Left lung (tissue), 10 donors: ENCODE results near the gene SLC22A4. TPM values are rescaled to one million over a fixed set of nuclear protein-coding genes. Genes with fewer than 3 reads are reported as not detected.

ENCODE experiments used
- ATAC-seq: fragments of 200-7000 bp; cut with Tn5 transposase; one replicate; pipeline ENCODE4 v1.9.1; 2020; ENCODE audit warnings: moderate library complexity
- DNase-seq, 4 donors: peaks; one replicate each; pipeline ENCODE4 v3.0.0-alpha.2; 2013 to 2020
- H3K27ac ChIP-seq, 2 donors: fragments of 200-600 bp; sonication (generic) in 1 of 2; one replicate each; pipeline versions ENCODE4 v1.5.0 to v1.8.0; 2020 to 2021
- H3K27me3 ChIP-seq, 2 donors: fragments of 200-600 bp; sonication (generic) in 1 of 2; one replicate each; pipeline versions ENCODE4 v1.5.0 to v1.8.0; 2020 to 2021
- H3K36me3 ChIP-seq, 2 donors: fragments of 200-600 bp; sonication (generic) in 1 of 2; one replicate each; pipeline versions ENCODE4 v1.5.0 to v1.8.0; 2020 to 2021
- H3K4me1 ChIP-seq, 2 donors: fragments of 200-600 bp; one replicate each; pipeline ENCODE4 v1.8.0; 2021
- H3K4me3 ChIP-seq, 2 donors: fragments of 200-600 bp; sonication (generic) in 1 of 2; one replicate each; pipeline versions ENCODE4 v1.5.0 to v1.8.0; 2020 to 2021; ENCODE audit warnings: mild to moderate bottlenecking in 1 of 2
- H3K9me3 ChIP-seq, 2 donors: fragments of 200-600 bp; sonication (generic) in 1 of 2; one replicate each; pipeline versions ENCODE4 v1.5.0 to v1.8.0; 2020 to 2021
- CTCF ChIP-seq, 2 donors: fragments of 200-600 bp; sonication (generic) in 1 of 2; IDR thresholded peaks; one replicate each; pipeline versions ENCODE4 v1.5.0 to v1.8.0; 2021; ENCODE audit warnings: antibody characterized with exemption in 2 of 2
- intact Hi-C, 2 donors: fragments of 100-400 bp; cut with DNase I; formaldehyde crosslinking; loops; one replicate each; pipeline versions ENCODE4 v1.11.2 to v1.14.2; 2022
- polyA plus RNA-seq, 6 donors: library from polyadenylated mRNA; unstranded; fragments of 120-200 nt; gene quantifications; one replicate each; pipeline ENCODE4 v1.2.1, GENCODE V29; 2013; ENCODE audit not compliant: insufficient read length in 6 of 6
- total RNA-seq, 2 donors: library from RNA; stranded (reverse); fragmentation: NEBNext Ultra II Directional; extraction: Animal tissue kit (Norgen Biotek cat#: 25700); gene quantifications; one replicate each; pipeline ENCODE4 v1.2.1, GENCODE V29; 2021
- donor health status: DM: no; HTN: yes; CAD: no.
- donor health status: DM: no; HTN: no; CAD: no.

SLC22A4 gene
- total and polyA plus RNA-seq, 8 donors: 1.0 to 10.3 (median 3.4) TPM

GRCh38 chr5:132389585-132390286 is 95.5 kb downstream of the SLC22A4 start:
- ATAC-seq (peak; percentile 26), DNase-seq (peak in 1 of 4 donors; percentile 74)
- Histone ChIP-seq H3K27ac (peak overlapping the region; percentile 87 to 92), H3K4me1 (peaks cover 27 to 54% of the 10 kb centered on the region in 2 donors), H3K9me3 (no peaks in the 10 kb centered on the region), H3K36me3 (peaks cover 0 to 23% of the 10 kb centered on the region in 2 donors), H3K27me3 (no peaks in the 10 kb centered on the region), H3K4me3 (no peak overlapping the region)
- no peak for TF ChIP-seq CTCF (IDR thresholded peaks at IDR 0.05)
- intact Hi-C loops: loop anchor here in 1 of 2 donors (5.0 kb wide), 1 partner anchor 113 kb away; no protein-coding TSS in a partner anchor

DNA sequence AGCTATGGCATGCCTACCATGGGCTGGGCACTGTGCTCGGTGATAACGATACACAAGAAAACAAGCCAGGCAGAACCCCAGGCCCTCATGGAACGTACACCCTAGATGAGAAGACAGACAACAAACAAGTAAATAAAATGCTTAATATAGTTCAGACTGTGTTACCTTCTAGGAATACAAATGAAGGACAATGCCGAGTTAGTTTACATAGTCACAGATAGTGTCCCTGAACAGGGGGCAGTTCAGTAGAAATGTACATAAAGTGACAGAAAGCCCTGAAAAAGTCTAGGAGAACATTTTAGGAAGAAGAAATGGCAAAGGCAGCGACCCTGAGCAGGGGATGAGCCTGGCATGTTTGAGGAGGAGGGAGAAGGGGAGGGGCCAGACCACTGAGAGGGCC is 97.1 kb downstream of the SLC22A4 start:
- Histone ChIP-seq H3K36me3 (peaks cover 0 to 31% of the 10 kb centered on the region in 2 donors), H3K4me3 (no peak overlapping the region), H3K27me3 (no peaks in the 10 kb centered on the region), H3K4me1 (peaks cover 21 to 40% of the 10 kb centered on the region in 2 donors), H3K27ac (no peak overlapping the region), H3K9me3 (no peaks in the 10 kb centered on the region)
- DNase-seq: no peak
- no peak for ATAC-seq
- TF ChIP-seq CTCF (IDR thresholded peaks at IDR 0.05): no peak
- intact Hi-C loops: no loop called here

- H3K4me3 ChIP-seq: no peak overlapping the region
- peaks cover 0 to 31% of the 10 kb centered on the region in 2 donors for H3K36me3 ChIP-seq
- DNase-seq (no peak), ATAC-seq (no peak)
- peak overlapping the region in 1 of 2 donors; percentile 18 for H3K27ac ChIP-seq
- H3K27me3 ChIP-seq: no peaks in the 10 kb centered on the region
- H3K9me3 ChIP-seq: no peaks in the 10 kb centered on the region
- H3K4me1 ChIP-seq: peaks cover 17 to 34% of the 10 kb centered on the region in 2 donors
- intact Hi-C loops: no loop called here
- TF ChIP-seq CTCF (IDR thresholded peaks at IDR 0.05): no peak
Observed at GRCh38 chr5:132391870-132392269, 97.7 kb downstream of the SLC22A4 start.

DNA sequence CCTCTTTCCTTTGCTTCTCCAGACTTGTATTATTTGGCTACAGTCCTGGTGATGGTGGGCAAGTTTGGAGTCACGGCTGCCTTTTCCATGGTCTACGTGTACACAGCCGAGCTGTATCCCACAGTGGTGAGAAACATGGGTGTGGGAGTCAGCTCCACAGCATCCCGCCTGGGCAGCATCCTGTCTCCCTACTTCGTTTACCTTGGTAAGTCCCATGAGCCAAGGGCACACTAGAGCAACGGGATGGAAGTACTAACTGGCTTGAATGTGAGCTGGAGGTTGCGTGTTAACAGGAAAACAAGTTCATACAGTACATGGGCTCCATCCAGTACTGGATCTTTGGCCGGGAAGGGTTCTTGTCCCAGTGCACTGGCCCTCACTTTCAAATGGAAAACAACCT is 98.2 kb downstream of the SLC22A4 start:
- ATAC-seq (no peak), DNase-seq (no peak)
- H3K27ac ChIP-seq: peak overlapping the region in 1 of 2 donors; percentile 18
- no peaks in the 10 kb centered on the region for H3K27me3 ChIP-seq
- H3K4me1 ChIP-seq: peaks cover 12 to 29% of the 10 kb centered on the region in 2 donors
- TF ChIP-seq CTCF (IDR thresholded peaks at IDR 0.05): no peak
- H3K9me3 ChIP-seq: no peaks in the 10 kb centered on the region
- no peak overlapping the region for H3K4me3 ChIP-seq
- H3K36me3 ChIP-seq: peaks cover 0 to 31% of the 10 kb centered on the region in 2 donors
- intact Hi-C loops: no loop called here

DNA sequence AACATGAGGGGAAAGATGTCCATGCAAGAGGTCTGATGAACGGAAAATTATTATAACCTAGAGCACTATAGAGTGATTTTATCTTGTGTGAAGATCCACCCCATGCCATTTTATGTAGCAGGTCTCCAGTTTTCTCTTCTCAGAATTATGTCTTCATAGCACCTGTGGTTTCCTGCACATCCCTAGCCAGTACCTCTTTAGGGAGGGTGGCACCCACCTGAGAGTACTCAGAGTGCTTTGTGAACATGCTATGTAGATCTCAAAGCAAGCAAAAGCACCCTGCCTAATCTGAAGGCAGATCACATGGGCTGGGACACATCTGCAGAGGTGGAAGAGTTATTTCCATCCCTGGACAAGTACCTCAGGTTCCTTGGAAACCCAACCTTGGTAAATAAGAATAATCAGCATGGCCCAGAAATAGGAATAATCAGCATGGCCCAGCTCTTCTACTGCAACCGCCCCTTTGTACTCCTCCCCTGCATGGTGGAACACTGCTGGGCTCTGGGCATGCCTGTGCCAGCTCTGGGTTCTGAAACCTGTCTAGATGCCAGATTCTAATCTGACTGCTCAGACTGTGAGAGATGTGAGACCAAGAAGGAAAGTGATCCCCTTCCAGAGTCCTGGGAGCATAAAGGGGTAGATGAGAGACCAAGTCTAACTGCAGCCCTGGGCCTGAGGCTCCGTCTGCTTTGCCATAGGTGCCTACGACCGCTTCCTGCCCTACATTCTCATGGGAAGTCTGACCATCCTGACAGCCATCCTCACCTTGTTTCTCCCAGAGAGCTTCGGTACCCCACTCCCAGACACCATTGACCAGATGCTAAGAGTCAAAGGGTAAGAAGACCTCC is 99.0 kb downstream of the SLC22A4 start:
- no peak for TF ChIP-seq CTCF (IDR thresholded peaks at IDR 0.05)
- Histone ChIP-seq H3K4me3 (no peak overlapping the region), H3K27ac (no peak overlapping the region), H3K9me3 (no peaks in the 10 kb centered on the region), H3K36me3 (peaks cover 0 to 31% of the 10 kb centered on the region in 2 donors), H3K27me3 (no peaks in the 10 kb centered on the region), H3K4me1 (peaks cover 4 to 21% of the 10 kb centered on the region in 2 donors)
- ATAC-seq: no peak
- DNase-seq: no peak
- intact Hi-C loops: no loop called here
